Measurements from ENCODE around the gene SCTR. TPM values are rescaled to one million over a fixed set of nuclear protein-coding genes. Genes with fewer than 3 reads are reported as not detected.

Gene SCTR
- total and polyA plus RNA-seq, 2 of the 13 experiments (the other 11 are each of a cell fraction or from before 2014, with no cell fraction given) = not detected

DNA sequence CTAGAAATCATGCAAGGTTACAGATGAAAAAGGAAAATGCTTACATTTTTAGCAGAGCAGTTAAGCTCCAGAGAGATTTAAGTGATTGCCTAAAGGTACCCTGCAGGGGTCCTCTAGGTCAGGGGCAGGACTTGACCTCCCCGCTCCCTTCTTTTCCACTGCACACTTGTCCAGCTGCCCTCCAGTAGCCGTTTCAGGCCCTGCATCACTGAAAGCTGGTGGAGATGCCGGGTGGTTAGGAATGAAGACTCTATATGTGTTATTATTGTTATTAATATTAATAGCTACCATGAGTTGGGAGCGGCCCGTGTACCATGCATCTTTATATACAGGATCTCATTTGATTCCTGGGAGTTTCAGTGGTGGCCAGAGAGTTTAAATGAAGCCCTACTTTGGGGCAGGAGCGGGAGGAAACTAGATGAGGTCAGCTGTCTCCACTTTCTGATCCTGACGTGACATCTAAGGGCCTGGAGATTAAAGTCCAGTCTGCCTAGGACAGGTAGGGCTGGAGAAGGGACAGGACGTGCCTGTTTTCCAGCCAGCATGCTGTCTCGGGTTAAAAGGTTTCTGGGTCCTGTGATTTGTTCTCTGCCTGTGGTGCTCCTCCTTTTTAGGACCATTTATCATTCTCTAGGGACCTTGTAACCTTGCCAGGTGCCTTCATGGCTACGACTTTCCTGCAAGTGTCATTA is 90.5 kb downstream of the SCTR start (continued):
- no peak for TF ChIP-seq ZNF484 (CRISPR knock-in tag; IDR thresholded peaks at IDR 0.05; ENCODE audit: borderline replicate concordance, low read depth)
- no peak for TF ChIP-seq CAMTA2 (CRISPR knock-in tag; IDR thresholded peaks at IDR 0.05; ENCODE audit: borderline replicate concordance)
- no peak for TF ChIP-seq ADNP (CRISPR knock-in tag; IDR thresholded peaks at IDR 0.05)
- no peak for TF ChIP-seq IRX3 (CRISPR knock-in tag; IDR thresholded peaks at IDR 0.05; ENCODE audit: borderline replicate concordance, low read depth)
- TF ChIP-seq ZFX (CRISPR knock-in tag; IDR thresholded peaks at IDR 0.05; ENCODE audit: low read depth) = peak; percentile 43
- no peak for TF ChIP-seq MIER2 (CRISPR knock-in tag; IDR thresholded peaks at IDR 0.05)
- no peak for TF ChIP-seq ZNF44 (CRISPR knock-in tag; IDR thresholded peaks at IDR 0.05)
- no peak for TF ChIP-seq ZNF543 (CRISPR knock-in tag; IDR thresholded peaks at IDR 0.05)
- TF ChIP-seq, protein P1, sequence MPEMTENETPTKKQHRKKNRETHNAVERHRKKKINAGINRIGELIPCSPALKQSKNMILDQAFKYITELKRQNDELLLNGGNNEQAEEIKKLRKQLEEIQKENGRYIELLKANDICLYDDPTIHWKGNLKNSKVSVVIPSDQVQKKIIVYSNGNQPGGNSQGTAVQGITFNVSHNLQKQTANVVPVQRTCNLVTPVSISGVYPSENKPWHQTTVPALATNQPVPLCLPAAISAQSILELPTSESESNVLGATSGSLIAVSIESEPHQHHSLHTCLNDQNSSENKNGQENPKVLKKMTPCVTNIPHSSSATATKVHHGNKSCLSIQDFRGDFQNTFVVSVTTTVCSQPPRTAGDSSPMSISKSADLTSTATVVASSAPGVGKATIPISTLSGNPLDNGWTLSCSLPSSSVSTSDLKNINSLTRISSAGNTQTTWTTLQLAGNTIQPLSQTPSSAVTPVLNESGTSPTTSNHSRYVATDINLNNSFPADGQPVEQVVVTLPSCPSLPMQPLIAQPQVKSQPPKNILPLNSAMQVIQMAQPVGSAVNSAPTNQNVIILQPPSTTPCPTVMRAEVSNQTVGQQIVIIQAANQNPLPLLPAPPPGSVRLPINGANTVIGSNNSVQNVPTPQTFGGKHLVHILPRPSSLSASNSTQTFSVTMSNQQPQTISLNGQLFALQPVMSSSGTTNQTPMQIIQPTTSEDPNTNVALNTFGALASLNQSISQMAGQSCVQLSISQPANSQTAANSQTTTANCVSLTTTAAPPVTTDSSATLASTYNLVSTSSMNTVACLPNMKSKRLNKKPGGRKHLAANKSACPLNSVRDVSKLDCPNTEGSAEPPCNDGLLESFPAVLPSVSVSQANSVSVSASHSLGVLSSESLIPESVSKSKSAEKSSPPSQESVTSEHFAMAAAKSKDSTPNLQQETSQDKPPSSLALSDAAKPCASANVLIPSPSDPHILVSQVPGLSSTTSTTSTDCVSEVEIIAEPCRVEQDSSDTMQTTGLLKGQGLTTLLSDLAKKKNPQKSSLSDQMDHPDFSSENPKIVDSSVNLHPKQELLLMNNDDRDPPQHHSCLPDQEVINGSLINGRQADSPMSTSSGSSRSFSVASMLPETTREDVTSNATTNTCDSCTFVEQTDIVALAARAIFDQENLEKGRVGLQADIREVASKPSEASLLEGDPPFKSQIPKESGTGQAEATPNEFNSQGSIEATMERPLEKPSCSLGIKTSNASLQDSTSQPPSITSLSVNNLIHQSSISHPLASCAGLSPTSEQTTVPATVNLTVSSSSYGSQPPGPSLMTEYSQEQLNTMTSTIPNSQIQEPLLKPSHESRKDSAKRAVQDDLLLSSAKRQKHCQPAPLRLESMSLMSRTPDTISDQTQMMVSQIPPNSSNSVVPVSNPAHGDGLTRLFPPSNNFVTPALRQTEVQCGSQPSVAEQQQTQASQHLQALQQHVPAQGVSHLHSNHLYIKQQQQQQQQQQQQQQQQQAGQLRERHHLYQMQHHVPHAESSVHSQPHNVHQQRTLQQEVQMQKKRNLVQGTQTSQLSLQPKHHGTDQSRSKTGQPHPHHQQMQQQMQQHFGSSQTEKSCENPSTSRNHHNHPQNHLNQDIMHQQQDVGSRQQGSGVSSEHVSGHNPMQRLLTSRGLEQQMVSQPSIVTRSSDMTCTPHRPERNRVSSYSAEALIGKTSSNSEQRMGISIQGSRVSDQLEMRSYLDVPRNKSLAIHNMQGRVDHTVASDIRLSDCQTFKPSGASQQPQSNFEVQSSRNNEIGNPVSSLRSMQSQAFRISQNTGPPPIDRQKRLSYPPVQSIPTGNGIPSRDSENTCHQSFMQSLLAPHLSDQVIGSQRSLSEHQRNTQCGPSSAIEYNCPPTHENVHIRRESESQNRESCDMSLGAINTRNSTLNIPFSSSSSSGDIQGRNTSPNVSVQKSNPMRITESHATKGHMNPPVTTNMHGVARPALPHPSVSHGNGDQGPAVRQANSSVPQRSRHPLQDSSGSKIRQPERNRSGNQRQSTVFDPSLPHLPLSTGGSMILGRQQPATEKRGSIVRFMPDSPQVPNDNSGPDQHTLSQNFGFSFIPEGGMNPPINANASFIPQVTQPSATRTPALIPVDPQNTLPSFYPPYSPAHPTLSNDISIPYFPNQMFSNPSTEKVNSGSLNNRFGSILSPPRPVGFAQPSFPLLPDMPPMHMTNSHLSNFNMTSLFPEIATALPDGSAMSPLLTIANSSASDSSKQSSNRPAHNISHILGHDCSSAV (CRISPR knock-in tag; IDR thresholded peaks at IDR 0.05; ENCODE audit: borderline replicate concordance) = no peak
- TF ChIP-seq, protein P2, sequence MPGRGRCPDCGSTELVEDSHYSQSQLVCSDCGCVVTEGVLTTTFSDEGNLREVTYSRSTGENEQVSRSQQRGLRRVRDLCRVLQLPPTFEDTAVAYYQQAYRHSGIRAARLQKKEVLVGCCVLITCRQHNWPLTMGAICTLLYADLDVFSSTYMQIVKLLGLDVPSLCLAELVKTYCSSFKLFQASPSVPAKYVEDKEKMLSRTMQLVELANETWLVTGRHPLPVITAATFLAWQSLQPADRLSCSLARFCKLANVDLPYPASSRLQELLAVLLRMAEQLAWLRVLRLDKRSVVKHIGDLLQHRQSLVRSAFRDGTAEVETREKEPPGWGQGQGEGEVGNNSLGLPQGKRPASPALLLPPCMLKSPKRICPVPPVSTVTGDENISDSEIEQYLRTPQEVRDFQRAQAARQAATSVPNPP (CRISPR knock-in tag; IDR thresholded peaks at IDR 0.05) = no peak
- no peak for TF ChIP-seq ZNF33B (CRISPR knock-in tag; IDR thresholded peaks at IDR 0.05)
- TF ChIP-seq, protein P3, sequence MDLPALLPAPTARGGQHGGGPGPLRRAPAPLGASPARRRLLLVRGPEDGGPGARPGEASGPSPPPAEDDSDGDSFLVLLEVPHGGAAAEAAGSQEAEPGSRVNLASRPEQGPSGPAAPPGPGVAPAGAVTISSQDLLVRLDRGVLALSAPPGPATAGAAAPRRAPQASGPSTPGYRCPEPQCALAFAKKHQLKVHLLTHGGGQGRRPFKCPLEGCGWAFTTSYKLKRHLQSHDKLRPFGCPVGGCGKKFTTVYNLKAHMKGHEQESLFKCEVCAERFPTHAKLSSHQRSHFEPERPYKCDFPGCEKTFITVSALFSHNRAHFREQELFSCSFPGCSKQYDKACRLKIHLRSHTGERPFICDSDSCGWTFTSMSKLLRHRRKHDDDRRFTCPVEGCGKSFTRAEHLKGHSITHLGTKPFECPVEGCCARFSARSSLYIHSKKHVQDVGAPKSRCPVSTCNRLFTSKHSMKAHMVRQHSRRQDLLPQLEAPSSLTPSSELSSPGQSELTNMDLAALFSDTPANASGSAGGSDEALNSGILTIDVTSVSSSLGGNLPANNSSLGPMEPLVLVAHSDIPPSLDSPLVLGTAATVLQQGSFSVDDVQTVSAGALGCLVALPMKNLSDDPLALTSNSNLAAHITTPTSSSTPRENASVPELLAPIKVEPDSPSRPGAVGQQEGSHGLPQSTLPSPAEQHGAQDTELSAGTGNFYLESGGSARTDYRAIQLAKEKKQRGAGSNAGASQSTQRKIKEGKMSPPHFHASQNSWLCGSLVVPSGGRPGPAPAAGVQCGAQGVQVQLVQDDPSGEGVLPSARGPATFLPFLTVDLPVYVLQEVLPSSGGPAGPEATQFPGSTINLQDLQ (CRISPR knock-in tag; IDR thresholded peaks at IDR 0.05) = no peak
- no peak for TF ChIP-seq PCBP2 (optimal IDR thresholded peaks at IDR 0.05; ENCODE audit: low read depth, low read length, poor library complexity, severe bottlenecking)
- TF ChIP-seq, protein P4, sequence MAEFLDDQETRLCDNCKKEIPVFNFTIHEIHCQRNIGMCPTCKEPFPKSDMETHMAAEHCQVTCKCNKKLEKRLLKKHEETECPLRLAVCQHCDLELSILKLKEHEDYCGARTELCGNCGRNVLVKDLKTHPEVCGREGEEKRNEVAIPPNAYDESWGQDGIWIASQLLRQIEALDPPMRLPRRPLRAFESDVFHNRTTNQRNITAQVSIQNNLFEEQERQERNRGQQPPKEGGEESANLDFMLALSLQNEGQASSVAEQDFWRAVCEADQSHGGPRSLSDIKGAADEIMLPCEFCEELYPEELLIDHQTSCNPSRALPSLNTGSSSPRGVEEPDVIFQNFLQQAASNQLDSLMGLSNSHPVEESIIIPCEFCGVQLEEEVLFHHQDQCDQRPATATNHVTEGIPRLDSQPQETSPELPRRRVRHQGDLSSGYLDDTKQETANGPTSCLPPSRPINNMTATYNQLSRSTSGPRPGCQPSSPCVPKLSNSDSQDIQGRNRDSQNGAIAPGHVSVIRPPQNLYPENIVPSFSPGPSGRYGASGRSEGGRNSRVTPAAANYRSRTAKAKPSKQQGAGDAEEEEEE (CRISPR knock-in tag; IDR thresholded peaks at IDR 0.05; ENCODE audit: borderline replicate concordance) = no peak
- TF ChIP-seq MZF1 (CRISPR knock-in tag; IDR thresholded peaks at IDR 0.05; ENCODE audit: borderline replicate concordance) = no peak
